Muscle of back (tissue), 11 donors: ENCODE data around the gene CSNK1D. TPM values are rescaled to one million over a fixed set of nuclear protein-coding genes. Genes with fewer than 3 reads are reported as not detected.

Source experiments
- DNase-seq, 3 donors: peaks; one replicate each; pipeline versions ENCODE4 v3.0.0 to v3.0.0-alpha.2; 2013
- polyA plus RNA-seq, 10 donors: library from polyadenylated mRNA; unstranded; fragments of 120-200 nt; gene quantifications; one replicate each; pipeline ENCODE4 v1.2.1, GENCODE V29; 2013; ENCODE audit not compliant: insufficient read length in 10 of 10

Gene CSNK1D
- polyA plus RNA-seq, 10 donors, result 60.6 to 74.0 (median 65.9) TPM

- no peak for DNase-seq
These were observed 39.9 kb upstream of the CSNK1D start for GRCh38 chr17:82313195-82314011.

GRCh38 chr17:82311971-82312370, 38.5 kb upstream of the CSNK1D start:
- DNase-seq, result no peak

GRCh38 chr17:82310877-82311276, 37.4 kb upstream of the CSNK1D start:
- no peak for DNase-seq

GRCh38 chr17:82309656-82310570, 36.4 kb upstream of the CSNK1D start:
- no peak for DNase-seq

GRCh38 chr17:82305727-82306300, 32.3 kb upstream of the CSNK1D start:
- no peak for DNase-seq

- DNase-seq, result no peak
These were observed 31.6 kb upstream of the CSNK1D start for GRCh38 chr17:82304826-82305726.

GRCh38 chr17:82303944-82304808, 30.7 kb upstream of the CSNK1D start:
- no peak for DNase-seq

GRCh38 chr17:82302991-82303943, 29.8 kb upstream of the CSNK1D start:
- DNase-seq, result no peak

GRCh38 chr17:82302568-82302963, 29.1 kb upstream of the CSNK1D start:
- no peak for DNase-seq

- DNase-seq, result no peak
These were observed 28.5 kb upstream of the CSNK1D start for GRCh38 chr17:82301916-82302567.

GRCh38 chr17:82301300-82301915, 27.9 kb upstream of the CSNK1D start:
- no peak for DNase-seq

GRCh38 chr17:82300707-82301270, 27.3 kb upstream of the CSNK1D start:
- peak; percentile 23 to 63 (median 46) for DNase-seq

- no peak for DNase-seq
These were observed 26.7 kb upstream of the CSNK1D start for GRCh38 chr17:82300228-82300627.

GRCh38 chr17:82299452-82299851, 26.0 kb upstream of the CSNK1D start:
- no peak for DNase-seq

GRCh38 chr17:82298538-82299421, 25.3 kb upstream of the CSNK1D start:
- DNase-seq, result no peak

- peak; percentile 75 to 87 (median 78) for DNase-seq
These were observed 24.4 kb upstream of the CSNK1D start for GRCh38 chr17:82297714-82298537.
